Renal pelvis (tissue), 3 donors: ENCODE measurements around the gene UPP2. TPM values are rescaled to one million over a fixed set of nuclear protein-coding genes. Genes with fewer than 3 reads are reported as not detected.

Source experiments
- polyA plus RNA-seq, 3 donors: library from polyadenylated mRNA; unstranded; fragments of 120-200 nt; gene quantifications; one replicate each; pipeline ENCODE4 v1.2.1, GENCODE V29; 2013; ENCODE audit not compliant: insufficient read length in 3 of 3

The UPP2 gene
- polyA plus RNA-seq, 3 donors, result 7.2 to 9.7 (median 9.6) TPM

Other genes starting within 250 kb of the UPP2 start
- gene ACVR1, start 225.5 kb upstream of the UPP2 start, polyA plus RNA-seq, result 10 to 100 TPM; 21.8 to 27.5 (median 25.8) TPM